ENCODE data around the gene RAPGEF1. TPM values are rescaled to one million over a fixed set of nuclear protein-coding genes. Genes with fewer than 3 reads are reported as not detected.

The RAPGEF1 gene
- polyA plus RNA-seq, 2 of the 4 experiments (the other 2 are of a cell fraction), result 21.6 to 27.7 TPM

GRCh38 chr9:131606896-131607567 is 132.8 kb downstream of the RAPGEF1 start:
- no peak overlapping the region for H3K4me3 ChIP-seq
- WGBS (ENCODE audit: missing lambda C conversion rate), result 91% methylated on average over 13 of the region's 13 CpGs
- peaks cover 43% of the 10 kb centered on the region for H3K4me1 ChIP-seq
- H3K27ac ChIP-seq, result peak overlapping the region in 1 of 2 experiments; percentile 80; a peak in 2 of 6 replicates
- peak in 1 of 2 experiments; percentile 20 for DNase-seq (ENCODE audit: low read depth in 1 of 2, low spot score in 1 of 2)
- ChIA-PET CTCF (interaction anchor here (0.6 to 27.5 kb wide), 3 partner anchors 15 to 259 kb away, joined by 3 to 737 read pairs (median 15); partner anchors contain the start of gene RAPGEF1), POLR2A (no interaction called here)
- no peak for ATAC-seq
- H3K4me2 ChIP-seq, result peak overlapping the region; percentile 55; the same call in 2 of the 3 replicates
- TF ChIP-seq JUNB (IDR thresholded peaks at IDR 0.05) (no peak), RAD21 (conservative IDR thresholded peaks at IDR 0.05 in 1 of 2, IDR thresholded peaks at IDR 0.05 in 1 of 2) (0 out of 5 replicates have a peak, but pooled peaks of 1 of the 2 experiments have one; percentile 14)
- no peak for FAIRE-seq
- no peaks in the 10 kb centered on the region for H3K9me3 ChIP-seq

- no peak overlapping the region for H3K4me3 ChIP-seq
- FAIRE-seq (no peak), DNase-seq (ENCODE audit: low read depth in 1 of 2, low spot score in 1 of 2) (peak; percentile 20 to 55), ATAC-seq (peak in 1 of 2 experiments; percentile 16; a peak in 2 of 6 replicates)
- H3K4me2 ChIP-seq, result peak overlapping the region; percentile 55
- POLR2A ChIA-PET, result no interaction called here
- no peaks in the 10 kb centered on the region for H3K9me3 ChIP-seq
- WGBS (ENCODE audit: missing lambda C conversion rate), result 45% methylated on average over 9 of the region's 9 CpGs
- H3K27ac ChIP-seq, result peak overlapping the region; percentile 36 to 80; a peak in 5 of 6 replicates
- TF ChIP-seq HOXB5 (CRISPR knock-in tag; IDR thresholded peaks at IDR 0.05), result no peak
- no peak for TF ChIP-seq FOSL2 (IDR thresholded peaks at IDR 0.05)
- peak; percentile 43; the same call in 1 of the 2 replicates for TF ChIP-seq FOSL2 (CRISPR knock-in tag; IDR thresholded peaks at IDR 0.05)
- TF ChIP-seq, protein P1, sequence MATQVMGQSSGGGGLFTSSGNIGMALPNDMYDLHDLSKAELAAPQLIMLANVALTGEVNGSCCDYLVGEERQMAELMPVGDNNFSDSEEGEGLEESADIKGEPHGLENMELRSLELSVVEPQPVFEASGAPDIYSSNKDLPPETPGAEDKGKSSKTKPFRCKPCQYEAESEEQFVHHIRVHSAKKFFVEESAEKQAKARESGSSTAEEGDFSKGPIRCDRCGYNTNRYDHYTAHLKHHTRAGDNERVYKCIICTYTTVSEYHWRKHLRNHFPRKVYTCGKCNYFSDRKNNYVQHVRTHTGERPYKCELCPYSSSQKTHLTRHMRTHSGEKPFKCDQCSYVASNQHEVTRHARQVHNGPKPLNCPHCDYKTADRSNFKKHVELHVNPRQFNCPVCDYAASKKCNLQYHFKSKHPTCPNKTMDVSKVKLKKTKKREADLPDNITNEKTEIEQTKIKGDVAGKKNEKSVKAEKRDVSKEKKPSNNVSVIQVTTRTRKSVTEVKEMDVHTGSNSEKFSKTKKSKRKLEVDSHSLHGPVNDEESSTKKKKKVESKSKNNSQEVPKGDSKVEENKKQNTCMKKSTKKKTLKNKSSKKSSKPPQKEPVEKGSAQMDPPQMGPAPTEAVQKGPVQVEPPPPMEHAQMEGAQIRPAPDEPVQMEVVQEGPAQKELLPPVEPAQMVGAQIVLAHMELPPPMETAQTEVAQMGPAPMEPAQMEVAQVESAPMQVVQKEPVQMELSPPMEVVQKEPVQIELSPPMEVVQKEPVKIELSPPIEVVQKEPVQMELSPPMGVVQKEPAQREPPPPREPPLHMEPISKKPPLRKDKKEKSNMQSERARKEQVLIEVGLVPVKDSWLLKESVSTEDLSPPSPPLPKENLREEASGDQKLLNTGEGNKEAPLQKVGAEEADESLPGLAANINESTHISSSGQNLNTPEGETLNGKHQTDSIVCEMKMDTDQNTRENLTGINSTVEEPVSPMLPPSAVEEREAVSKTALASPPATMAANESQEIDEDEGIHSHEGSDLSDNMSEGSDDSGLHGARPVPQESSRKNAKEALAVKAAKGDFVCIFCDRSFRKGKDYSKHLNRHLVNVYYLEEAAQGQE (IDR thresholded peaks at IDR 0.05), result peak; percentile 51; the same call in 1 of the 2 replicates
- no peak for TF ChIP-seq ESRRA (IDR thresholded peaks at IDR 0.05; ENCODE audit: borderline replicate concordance, low read length)
- no peak for TF ChIP-seq CTCF (IDR thresholded peaks at IDR 0.05)
- TF ChIP-seq RFX5 (IDR thresholded peaks at IDR 0.05), result no peak
- 0 out of 2 replicates have a peak, but pooled peaks have one; percentile 17 for TF ChIP-seq JUNB (IDR thresholded peaks at IDR 0.05)
- TF ChIP-seq RARB (CRISPR knock-in tag; IDR thresholded peaks at IDR 0.05), result no peak
- peaks cover 43% of the 10 kb centered on the region for H3K4me1 ChIP-seq
- CTCF ChIA-PET, result interaction anchor here (2.0 to 27.5 kb wide), 2 partner anchors 14 to 137 kb away, joined by 15 to 737 read pairs; partner anchors contain the start of gene RAPGEF1
These were observed 133.9 kb downstream of the RAPGEF1 start for GRCh38 chr9:131605770-131606590.

DNA sequence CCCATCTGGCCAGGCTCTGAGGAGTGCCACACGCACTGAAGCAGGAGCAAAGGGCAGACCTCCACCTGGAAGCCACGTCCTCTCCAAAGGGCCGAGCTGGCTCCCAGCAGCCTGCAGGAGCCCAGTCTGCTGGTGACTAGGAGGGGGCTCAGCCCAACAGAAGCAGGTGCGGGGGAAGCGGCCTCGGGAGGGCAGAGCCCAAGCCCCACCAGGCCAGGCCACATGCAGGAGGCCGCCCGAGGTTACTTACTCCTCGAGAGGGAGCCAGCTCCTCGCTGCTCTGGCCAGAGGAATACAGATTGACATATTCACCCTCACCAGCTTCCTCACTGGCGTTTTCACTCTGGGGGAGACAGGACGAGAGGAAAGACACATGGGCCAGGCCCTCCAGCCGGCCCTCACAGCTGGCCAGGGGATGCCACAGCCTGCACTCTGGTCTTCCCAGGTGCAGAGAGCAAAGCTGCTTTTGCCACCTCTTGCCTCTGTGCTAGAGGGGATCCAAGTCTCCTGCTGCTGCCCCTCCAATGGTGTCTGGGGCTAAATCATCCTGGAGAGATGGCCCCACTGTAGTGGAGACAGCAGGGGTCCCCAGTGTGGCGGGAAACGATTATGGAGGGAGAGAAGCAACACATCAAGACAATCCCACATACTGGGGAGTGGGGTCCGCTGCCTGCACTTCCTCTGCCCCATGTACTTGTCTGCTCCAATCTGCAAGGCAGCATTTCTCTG is 136.0 kb downstream of the RAPGEF1 start:
- DNase-seq (ENCODE audit: low read depth in 1 of 2, low spot score in 1 of 2) (no peak), ATAC-seq (no peak), FAIRE-seq (no peak)
- no peaks in the 10 kb centered on the region for H3K9me3 ChIP-seq
- WGBS (ENCODE audit: missing lambda C conversion rate), result 90% methylated on average over 16 of the region's 16 CpGs
- ChIA-PET CTCF (interaction anchor here (1.3 to 27.5 kb wide), 5 partner anchors 9 to 155 kb away, joined by 3 to 737 read pairs (median 5); partner anchors contain the start of gene RAPGEF1), POLR2A (no interaction called here)
- H3K4me3 ChIP-seq, result no peak overlapping the region
- H3K4me1 ChIP-seq, result peaks cover 33% of the 10 kb centered on the region
- no peak overlapping the region for H3K27ac ChIP-seq
- no peak overlapping the region for H3K4me2 ChIP-seq
- no peak for TF ChIP-seq NPAS2 (CRISPR knock-in tag; IDR thresholded peaks at IDR 0.05; ENCODE audit: borderline replicate concordance)
- no peak for TF ChIP-seq ATOH8 (CRISPR knock-in tag; IDR thresholded peaks at IDR 0.05; ENCODE audit: low read depth)
- no peak for TF ChIP-seq CTCF (IDR thresholded peaks at IDR 0.05)
- TF ChIP-seq ESRRA (IDR thresholded peaks at IDR 0.05; ENCODE audit: borderline replicate concordance, low read length), result no peak
- no peak for TF ChIP-seq ZSCAN20 (CRISPR knock-in tag; IDR thresholded peaks at IDR 0.05)
- TF ChIP-seq EP300 (IDR thresholded peaks at IDR 0.05), result no peak
- TF ChIP-seq EHF (CRISPR knock-in tag; IDR thresholded peaks at IDR 0.05), result no peak
- no peak for TF ChIP-seq POLR2AphosphoS2 (conservative IDR thresholded peaks at IDR 0.05; ENCODE audit: low read length)
- no peak for TF ChIP-seq CBX2 (IDR thresholded peaks at IDR 0.05; ENCODE audit: borderline replicate concordance, low read depth)
- TF ChIP-seq POLR2A (IDR thresholded peaks at IDR 0.05; ENCODE audit: low read length), result no peak
- TF ChIP-seq MAZ (IDR thresholded peaks at IDR 0.05; ENCODE audit: borderline replicate concordance, low read depth, low read length), result no peak
